Measurements from ENCODE around the gene ADGRG3.
"Not testable (repeated sequence)": the region's sequence is repeated elsewhere in the genome, so short reads cannot be mapped to it uniquely, and the experiment has no call there.

Gene ADGRG3

GRCh38 chr16:57663917-57664661 is 4.0 kb upstream of the ADGRG3 start:
- no peak for DNase-seq

- no peak for DNase-seq
Observed at GRCh38 chr16:57664662-57665025, 3.5 kb upstream of the ADGRG3 start.

GRCh38 chr16:57665541-57665940 is 2.6 kb upstream of the ADGRG3 start:
- no peak for DNase-seq

- no peak for DNase-seq
Observed at GRCh38 chr16:57666353-57667047, 1.6 kb upstream of the ADGRG3 start.

- no peak for DNase-seq
Observed at GRCh38 chr16:57667048-57667525, 1.0 kb upstream of the ADGRG3 start.

GRCh38 chr16:57667526-57668262 is 412 bp upstream of the ADGRG3 start:
- no peak for DNase-seq

GRCh38 chr16:57668630-57669475 is 747 bp downstream of the ADGRG3 start:
- no peak for DNase-seq

- no peak for DNase-seq
Observed at GRCh38 chr16:57669476-57670162, 1.5 kb downstream of the ADGRG3 start.

GRCh38 chr16:57670196-57670595 is 2.1 kb downstream of the ADGRG3 start:
- no peak for DNase-seq

- DNase-seq: not testable (repeated sequence)
Observed at GRCh38 chr16:57671451-57671850, 3.3 kb downstream of the ADGRG3 start.

GRCh38 chr16:57672416-57672815 is 4.3 kb downstream of the ADGRG3 start:
- no peak for DNase-seq

GRCh38 chr16:57672824-57673223 is 4.7 kb downstream of the ADGRG3 start:
- DNase-seq: no peak

- DNase-seq: no peak
Observed at GRCh38 chr16:57675741-57676551, 7.8 kb downstream of the ADGRG3 start.

- no peak for DNase-seq
Observed at GRCh38 chr16:57676553-57677085, 8.5 kb downstream of the ADGRG3 start.

GRCh38 chr16:57677622-57678369 is 9.7 kb downstream of the ADGRG3 start:
- DNase-seq: no peak

- no peak for DNase-seq
Observed at GRCh38 chr16:57679016-57679415, 10.9 kb downstream of the ADGRG3 start.

GRCh38 chr16:57679767-57680482 is 11.8 kb downstream of the ADGRG3 start:
- no peak for DNase-seq

GRCh38 chr16:57680842-57681375 is 12.8 kb downstream of the ADGRG3 start:
- DNase-seq: no peak

All from activated T-cell treated with anti-CD3 and anti-CD28 coated beads, Interleukin-2, amount 50 U/mL, for 48 hours (primary cell).